C4-2B (cell line): ENCODE results near the gene SLC22A12.

ENCODE experiments used
- H3K27ac ChIP-seq: fragments of 450-650 bp; 2 replicates; pipeline ENCODE4 v1.5.1; 2017
- CTCF ChIP-seq: fragments of 450-650 bp; conservative IDR thresholded peaks from 2 replicates; pipeline ENCODE4 v1.5.1; 2017; ENCODE audit warnings: mild to moderate bottlenecking
- ZFX ChIP-seq: fragments of 450-650 bp; IDR thresholded peaks from 2 replicates; pipeline ENCODE4 v1.6.1; 2017

The SLC22A12 gene

GRCh38 chr11:64590763-64591221 lies at the start of gene SLC22A12:
Gene SLC22A12, plus strand, starts transcription at chr11:64591220. Its CDS starts 337 bp downstream, at chr11:64591557.
- no peak for TF ChIP-seq ZFX
- no peak for TF ChIP-seq CTCF
- H3K27ac ChIP-seq: no peak within 1 kb of the TSS

GRCh38 chr11:64542172-64543125 lies 48.6 kb upstream of the SLC22A12 start:
- TF ChIP-seq ZFX (no peak), CTCF (no peak)
- no peak overlapping the region for H3K27ac ChIP-seq

- TF ChIP-seq CTCF (no peak), ZFX (no peak)
- H3K27ac ChIP-seq: no peak overlapping the region
Measured at GRCh38 chr11:64543818-64544217, 47.2 kb upstream of the SLC22A12 start.

- TF ChIP-seq ZFX (no peak), CTCF (no peak)
- no peak overlapping the region for H3K27ac ChIP-seq
Measured at GRCh38 chr11:64544616-64545296, 46.3 kb upstream of the SLC22A12 start.

- no peak for TF ChIP-seq CTCF
- no peak for TF ChIP-seq ZFX
- H3K27ac ChIP-seq: no peak overlapping the region
Measured at GRCh38 chr11:64545619-64546018, 45.4 kb upstream of the SLC22A12 start.

GRCh38 chr11:64546176-64546575 lies 44.8 kb upstream of the SLC22A12 start:
- H3K27ac ChIP-seq: no peak overlapping the region
- TF ChIP-seq ZFX (no peak), CTCF (no peak)

- TF ChIP-seq ZFX: no peak
- no peak for TF ChIP-seq CTCF
- no peak overlapping the region for H3K27ac ChIP-seq
Measured at GRCh38 chr11:64546600-64546999, 44.4 kb upstream of the SLC22A12 start.
